Activated CD4-positive, alpha-beta T cell treated with anti-CD3 and anti-CD28 coated beads for 48 hours (primary cell): ENCODE results near the gene DPP6.

Source experiments
- DNase-seq: peaks from one replicate; pipeline ENCODE4 v3.0.0-alpha.2; 2020

DPP6 gene

DNA sequence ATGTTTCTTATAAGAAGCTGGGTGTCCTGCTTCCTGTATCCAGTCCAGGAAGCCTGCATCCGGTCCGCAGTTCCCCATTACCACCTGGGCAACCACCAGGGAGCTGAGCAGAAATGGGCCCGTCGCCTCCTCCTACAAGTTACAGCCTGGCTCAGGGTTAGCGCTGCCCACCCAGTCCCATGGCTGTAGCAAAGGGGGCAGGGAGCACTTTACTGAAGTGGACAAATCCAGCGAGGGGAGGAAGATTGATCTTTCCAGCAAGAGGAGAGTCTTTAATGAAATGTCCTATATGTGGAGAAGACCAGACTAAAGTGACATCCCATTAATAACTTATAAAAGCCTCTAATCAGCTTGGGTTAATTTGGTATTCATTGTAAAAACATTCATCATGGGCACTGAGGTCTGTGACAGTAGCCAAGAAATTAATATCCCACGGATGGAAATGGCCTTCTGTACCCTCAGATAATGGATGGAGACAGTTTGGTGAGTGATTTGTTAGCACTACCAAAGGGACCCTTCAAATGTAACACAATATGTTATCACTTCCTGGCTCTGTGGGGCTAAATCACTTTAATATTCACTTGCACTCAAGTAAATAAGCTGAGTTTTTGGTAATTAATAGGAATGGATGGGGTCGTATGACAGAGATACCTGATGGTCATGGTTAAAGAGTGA lies 627.3 kb downstream of the DPP6 start:
- no peak for DNase-seq

DNA sequence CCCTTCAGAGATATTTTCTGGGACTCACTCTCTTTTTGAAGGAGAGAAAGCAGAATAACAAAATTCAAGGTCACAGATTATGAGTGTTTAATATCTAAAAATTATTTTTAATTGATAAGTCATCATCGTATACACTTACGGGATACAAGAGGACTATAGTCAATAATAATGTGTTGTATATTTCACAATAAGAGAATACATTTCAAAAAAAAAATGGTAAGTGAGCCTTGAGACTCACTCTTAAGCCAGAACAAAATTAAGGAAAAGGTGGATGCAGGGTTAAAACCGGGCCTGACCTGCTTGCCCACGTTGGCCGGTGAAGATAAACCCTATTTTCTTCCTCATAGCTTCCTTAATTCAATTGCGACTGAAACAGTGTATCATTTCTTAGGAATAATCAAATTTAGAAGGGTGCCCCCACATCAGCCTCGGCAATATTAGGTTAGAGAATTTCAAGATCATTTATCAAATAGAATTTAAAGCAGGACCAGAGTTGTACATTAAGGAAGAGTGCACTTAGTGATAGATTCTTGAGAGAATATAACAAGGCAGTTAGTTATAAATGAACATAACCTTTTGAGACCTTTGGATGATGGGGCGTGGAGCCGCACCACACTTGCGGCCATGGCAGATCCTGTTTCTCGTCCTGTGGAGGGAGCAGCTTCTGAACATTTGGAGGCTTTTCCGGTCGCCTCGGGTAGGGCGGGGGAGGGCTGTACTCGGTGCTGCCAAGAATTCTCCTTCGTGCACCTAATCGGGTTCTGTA lies 628.9 kb downstream of the DPP6 start:
- no peak for DNase-seq

DNA sequence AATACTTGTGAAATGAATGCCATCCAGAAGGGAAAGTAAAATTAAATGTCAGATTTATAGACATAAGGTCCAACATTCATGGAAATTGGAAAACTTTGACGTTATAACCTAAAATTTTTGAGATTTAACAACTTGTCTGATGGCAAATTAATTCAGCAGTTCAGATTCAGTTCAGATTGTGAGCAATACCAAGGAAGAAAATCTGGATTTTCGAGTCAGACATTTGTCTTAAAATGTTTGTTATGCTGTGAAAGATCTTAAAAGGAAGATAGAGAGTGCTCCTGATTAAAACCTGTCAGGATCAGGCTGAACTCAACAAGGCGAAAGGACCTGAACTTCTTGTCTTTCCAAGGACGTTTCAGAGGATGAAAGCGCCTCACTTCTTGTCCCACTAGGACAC lies 629.8 kb downstream of the DPP6 start:
- no peak for DNase-seq

DNA sequence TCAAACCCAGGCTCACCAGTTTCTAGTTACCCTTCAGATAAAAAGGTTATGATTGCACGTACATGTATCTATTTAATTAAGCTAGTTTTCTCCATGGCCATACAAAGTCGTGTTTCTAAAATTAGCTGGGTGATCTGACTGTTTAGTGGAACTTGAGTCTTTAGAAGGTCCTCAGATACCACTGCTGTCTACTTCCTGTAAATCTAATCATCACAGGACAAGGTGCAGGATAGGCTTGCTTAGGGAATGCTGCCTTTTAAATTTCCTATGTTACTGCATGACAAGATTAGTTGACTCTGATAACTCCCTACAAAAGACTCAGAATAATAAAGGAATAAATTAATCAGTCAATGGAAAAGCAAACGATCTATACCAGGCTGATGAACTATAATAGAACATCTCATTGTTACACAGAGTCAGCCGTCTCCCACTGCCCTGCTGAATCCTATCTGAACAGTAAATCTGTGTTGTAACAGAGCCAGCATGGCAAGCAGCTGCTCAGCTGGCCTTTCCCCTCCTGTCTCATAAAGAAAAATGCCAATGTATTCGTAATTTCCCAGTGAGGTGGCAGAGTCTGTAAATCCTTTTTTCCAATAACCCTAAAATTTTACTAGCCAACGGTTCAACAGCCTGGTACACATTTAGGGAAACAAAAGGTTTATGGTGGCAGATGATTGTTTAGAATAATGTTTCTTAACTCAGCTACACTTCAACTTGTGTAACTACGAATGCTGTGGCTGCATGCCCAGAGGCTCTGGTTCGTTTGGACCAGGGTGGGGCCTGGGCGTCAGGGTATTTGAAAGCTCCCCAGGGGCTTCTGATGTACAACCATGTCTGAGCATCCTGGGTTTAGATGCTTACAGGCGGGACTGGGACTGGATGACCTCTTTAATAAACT lies 632.7 kb downstream of the DPP6 start:
- no peak for DNase-seq

DNA sequence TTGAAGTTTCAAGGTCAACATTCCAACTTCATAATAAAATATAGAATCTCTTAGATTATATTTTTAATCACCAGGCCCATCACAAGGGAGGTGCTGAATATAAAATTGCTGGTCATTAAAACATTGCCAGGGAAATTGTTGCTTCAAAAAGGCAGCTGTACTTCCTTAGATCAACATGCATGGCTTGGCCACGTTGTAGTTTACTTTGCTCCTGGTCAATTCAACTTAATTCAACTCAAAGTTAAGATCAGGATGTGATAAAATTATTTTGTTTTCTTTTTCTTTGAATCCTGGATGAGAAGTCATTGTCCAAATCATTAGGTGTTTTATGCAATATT lies 633.3 kb downstream of the DPP6 start:
- no peak for DNase-seq

DNA sequence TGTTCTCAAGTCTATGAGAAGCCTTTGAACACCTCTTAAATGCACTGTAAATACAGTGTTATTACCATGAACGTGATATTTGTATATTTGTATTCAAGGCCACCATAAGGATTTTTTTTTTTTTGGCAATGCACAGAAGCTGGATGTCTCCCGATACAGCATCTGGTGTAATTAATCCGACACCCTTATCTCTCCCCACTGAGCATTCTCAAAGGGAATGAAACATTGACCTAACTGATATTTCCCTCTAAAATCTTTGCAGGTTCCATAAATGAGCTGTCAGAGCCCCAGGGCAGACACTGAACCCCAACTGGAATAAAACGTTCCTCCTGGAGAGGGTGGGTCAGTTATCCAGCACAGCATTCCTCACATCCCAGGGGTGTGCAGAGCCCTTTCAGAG lies 634.1 kb downstream of the DPP6 start:
- DNase-seq: no peak

DNA sequence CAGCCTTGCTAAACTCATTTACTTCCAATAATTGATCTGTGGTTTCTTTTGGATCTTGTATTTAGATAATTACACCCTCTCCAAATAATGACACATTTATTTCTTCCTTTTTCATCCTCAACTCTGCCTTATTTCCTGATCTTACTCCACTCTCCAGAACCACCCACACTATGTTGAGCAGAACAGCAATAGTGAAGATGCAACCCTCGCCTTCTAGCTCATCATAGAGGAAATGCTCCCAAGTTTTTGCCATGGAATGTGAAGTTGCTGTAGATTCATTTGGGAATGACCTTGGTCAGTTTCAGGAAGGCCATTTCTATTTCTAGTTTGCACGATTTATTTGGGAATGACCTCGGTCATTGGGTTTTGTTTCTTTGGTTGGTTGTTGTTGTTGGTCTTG lies 636.8 kb downstream of the DPP6 start:
- no peak for DNase-seq

DNA sequence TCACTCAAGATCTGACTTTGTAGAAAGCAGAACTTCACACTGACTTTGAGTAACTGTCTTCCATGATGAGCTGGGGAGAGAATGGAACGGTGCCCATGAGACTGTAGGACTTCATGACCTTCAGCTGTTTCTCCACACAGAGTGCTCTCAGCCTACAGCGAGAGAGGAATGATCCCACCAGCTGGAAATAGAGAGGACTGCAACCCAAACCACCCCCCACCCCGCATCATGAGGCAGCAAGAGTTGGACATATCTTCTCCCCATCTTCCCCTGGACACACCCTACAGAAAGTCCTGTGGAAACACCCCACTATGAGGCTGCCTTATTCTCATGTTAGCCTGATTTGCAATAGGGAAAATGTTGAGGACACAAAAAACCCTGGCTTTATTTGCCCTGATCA lies 638.2 kb downstream of the DPP6 start:
- no peak for DNase-seq

DNA sequence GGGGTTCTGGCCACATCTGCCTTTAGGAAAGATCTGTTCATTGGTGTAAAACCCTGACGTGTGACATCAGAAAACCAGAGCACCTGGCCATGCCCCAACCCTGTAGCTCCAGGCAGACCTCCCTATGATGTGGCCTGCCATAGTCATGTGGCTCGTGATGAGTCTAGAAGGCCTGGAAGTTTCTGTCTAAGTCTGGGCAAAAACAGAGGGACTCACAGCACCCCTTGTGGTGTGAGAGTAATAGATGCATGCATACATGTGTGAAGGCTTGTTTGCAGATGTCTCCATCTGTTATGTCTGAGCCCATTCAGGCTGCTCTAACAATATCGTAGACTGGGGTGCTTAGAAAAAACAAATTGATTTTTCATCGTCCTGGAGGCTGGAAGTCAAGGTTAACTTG lies 641.5 kb downstream of the DPP6 start:
- DNase-seq: no peak

DNA sequence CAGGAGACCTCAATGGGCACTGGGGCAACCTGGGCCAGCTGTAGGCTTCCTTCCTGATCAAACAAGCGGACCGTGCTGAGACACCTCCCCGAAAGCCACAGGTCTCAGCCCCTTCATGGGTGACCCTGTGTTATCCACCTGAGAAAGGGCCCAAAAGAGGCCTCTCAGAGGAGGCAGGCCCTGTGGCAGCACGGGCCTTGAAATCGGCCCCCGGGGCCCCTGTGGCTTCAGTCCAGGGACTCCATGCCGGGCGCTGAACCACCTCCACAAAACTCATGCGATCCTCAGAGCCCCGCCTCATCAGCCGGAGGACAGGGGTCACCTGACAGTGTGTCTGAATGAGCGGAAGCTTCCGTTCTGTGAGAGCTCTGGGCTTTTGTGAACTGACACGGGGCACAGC lies 643.6 kb downstream of the DPP6 start:
- DNase-seq: no peak

DNA sequence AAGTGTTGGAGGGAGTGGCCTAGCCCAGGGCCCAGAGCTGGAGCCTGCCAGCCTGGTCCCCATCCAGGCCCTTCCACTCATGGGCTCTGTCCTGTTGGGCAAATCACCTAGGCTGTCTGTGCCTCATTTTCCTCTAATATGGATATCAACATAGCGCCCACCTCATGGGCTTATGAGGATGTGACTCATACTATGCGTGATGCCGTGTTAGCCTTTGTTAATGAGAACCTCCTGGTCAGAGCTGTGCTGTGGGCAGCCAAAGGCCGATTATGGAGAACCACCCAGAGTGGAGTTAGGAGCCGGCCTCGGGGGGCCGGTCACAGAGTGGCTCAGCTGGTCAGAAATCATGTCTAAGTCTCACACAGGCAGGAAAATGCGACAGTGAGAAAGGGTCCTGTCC lies 644.4 kb downstream of the DPP6 start:
- no peak for DNase-seq

DNA sequence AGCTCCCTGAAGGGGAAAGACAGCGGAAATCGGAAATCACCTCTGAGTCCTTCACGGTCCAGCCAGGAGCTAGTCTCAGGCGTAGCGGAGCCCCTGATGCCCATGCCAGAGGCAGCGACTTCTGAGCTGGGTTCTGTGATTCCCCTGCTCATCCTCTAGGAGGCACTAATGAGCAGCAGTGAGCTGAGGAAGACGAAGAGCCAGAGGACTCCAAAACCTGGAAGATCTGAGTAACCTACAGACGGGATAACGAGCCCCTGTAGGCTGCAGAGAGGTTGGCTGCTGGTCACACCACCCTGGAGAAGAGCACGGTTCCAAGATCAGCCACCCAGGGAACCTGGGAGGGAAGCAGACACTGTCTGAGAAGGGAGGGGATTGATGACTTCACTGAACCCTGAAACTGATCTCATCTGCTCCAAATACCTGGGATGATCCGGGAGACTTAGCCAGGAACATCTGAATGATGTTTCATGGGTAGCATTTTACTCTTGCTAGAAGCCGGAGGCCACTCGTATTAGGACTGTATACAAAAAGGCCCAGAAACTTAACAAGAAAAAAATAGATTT lies 646.6 kb downstream of the DPP6 start:
- peak; percentile 6 for DNase-seq

DNA sequence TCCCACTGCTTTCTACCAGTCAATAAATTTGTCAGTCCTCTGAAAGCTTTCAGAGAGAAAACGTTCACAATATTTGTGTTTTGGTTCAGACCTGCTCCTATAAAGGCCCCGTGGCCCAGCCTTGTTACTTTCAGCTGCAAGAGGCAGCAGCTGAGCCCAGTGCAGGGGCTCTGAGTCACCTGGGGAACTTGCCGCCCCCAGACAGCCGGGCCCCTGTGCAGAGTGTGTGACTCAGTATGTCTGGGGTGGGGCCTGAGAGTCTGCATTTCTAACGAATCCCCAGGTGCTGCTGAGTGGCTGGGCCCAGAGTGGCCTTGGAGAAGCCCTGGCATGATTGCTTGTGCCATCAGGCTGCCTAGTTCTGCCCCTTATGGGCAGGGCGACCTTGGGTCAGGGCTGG lies 647.2 kb downstream of the DPP6 start:
- peak; percentile 40 for DNase-seq

DNA sequence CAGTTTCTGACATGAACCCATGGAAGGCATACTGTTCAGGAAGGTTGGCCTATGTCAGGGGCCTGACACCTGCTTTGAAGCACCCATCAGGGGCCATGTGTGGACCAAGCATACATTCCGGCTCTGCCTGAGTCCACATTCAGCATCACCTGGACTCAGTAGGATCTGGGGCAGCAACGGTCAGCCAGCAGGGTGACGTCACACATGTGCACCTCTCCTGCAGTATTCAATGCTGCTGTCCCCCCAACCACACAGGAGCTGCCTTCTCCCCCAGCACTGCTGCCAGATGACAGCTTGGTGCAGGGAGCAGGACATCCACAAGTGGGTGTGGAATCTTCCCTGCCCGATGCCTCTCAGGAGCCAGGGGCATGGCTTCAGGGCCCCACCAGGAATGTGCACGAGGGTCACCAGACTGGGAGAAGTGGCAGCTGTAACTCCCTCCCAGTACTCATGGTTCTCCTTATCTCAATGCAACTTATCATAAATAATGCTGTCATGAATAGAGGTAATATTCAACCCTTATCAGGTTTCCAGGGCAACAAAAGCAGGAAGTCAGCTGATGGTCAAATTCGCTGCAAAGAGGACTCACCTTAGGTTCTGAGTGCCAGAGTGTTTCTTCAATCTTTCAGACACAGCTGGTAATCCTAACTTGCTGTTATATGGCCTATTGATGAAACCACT lies 657.8 kb downstream of the DPP6 start:
- no peak for DNase-seq

DNA sequence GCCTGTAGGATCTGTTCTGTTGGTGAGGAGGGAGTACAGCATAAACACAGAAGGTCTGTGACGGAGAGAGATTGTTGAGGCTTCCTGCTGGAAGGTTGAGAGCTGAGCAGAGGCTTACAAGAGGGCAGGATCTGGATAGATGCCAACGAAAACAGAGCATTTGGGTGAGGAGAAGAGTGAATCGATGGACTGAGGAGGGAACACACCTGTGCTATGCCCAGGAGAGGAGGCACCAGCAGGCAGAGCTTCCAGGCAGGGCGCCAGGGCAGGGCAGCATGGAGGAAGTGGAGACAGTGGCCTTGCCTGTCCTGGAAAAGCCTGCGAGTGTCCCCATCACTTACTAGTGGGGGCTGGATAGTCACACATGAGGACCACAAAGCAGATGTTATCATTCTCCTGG lies 667.8 kb downstream of the DPP6 start:
- no peak for DNase-seq

DNA sequence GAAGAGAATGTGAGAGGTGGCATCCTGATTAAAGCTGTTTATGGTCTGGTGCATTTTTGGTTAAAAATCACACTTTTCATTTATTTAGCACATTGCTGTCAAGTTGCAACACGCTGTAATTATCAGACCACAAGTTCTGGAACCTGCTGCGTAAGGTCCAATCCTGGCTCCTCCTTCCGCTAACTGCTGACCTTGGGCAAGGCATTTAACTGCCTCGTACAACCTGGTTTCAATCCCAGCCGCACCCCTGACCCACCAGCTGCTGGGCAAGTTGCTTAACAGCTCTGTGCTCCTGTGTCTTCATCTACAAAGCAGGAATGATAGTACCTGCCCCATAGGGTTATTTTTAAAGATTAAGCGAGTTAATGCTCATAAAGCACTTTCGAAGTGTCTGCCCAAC lies 668.9 kb downstream of the DPP6 start:
- DNase-seq: no peak

DNA sequence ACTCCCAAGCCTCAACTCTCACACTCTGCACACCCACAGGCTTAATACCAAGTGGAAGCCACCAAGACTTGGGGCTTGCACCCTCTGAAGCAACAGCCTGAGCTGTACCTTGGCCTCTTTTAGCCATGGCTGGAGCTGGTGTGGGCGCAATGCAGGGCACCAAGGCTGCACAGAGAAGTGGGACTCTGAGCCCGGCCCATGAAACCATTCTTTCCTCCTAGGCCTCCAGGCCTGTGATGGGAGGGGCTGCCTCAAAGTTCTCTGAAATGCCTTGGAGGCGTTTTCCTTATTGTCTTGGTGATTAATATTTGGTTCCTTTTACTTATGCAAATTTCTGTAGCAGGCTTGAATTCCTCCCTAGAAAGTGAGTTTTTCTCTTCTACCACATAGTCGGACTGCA lies 674.2 kb downstream of the DPP6 start:
- no peak for DNase-seq

DNA sequence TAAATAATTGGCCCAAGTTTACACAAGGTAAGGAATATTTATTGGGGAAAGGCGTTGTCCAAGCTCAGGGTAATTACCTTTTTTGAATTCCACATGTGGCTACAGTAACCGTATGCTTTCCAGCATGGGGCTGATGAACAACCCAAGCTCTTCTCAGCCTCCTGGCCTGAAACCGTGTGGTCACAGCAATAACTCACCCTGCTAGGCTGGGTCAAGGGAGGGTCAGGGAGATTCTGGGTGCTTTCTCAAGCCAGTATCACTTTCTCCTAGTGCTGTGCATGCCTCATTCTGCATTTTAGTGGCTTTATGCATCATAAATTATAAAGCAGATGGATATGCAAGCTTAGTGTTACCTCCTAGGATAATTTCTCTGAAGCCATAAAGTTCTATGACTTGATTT lies 676.9 kb downstream of the DPP6 start:
- no peak for DNase-seq

DNA sequence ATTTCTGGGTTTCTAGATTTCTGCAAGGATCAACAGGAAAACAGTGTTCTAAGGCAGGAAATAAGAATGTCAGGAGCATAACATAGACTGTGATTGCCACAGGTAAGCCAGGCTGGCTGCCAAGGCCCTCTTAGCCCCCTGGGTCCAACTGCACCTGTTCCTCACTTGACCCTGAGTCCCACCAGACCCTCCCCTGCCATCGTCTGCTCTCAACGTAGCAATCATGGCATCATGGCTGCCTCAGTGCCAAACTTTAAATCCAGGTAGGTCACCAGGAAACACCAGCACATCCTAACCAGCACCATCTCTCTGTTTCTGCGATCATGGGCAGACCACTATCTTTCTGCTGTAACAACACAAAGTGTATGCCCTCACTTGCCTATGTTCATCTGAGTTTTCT lies 683.6 kb downstream of the DPP6 start:
- DNase-seq: no peak

DNA sequence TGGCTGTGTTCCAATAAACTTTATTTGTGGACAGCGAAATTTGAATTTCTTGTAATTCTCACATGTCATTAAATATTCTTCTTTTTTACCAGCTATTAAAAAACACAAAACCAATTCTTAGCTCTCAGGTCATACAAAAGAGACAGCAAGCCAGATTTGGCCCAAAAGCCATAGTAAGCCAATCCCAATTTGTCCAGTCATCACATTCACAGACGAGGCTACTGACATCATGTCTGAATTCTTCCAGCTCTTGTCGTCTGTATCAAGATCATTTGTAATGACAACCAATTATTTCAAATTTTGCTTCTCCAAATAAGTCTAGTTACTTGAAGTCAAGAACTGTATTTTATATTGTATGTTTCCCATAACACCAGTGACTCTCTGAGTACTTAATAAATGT lies 684.2 kb downstream of the DPP6 start:
- no peak for DNase-seq

DNA sequence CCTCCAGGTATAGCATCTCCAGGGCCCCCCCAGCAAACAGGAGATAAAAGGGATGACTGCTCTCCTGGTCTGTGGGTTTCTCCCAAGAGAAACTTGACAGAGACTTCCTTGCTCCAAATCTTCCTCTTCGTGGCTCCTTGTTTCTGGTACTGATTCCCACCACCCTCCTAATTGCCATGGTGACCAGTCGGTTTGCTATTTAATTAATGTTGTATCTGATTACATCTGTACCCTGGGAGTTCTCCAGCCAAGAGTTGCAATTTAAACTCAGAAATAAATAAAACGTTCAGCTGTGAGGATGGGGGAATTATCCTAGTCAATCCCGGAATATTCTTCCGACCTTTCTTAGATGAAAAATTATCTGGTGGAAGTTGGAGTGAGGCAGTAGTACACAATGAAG lies 686.0 kb downstream of the DPP6 start:
- no peak for DNase-seq

DNA sequence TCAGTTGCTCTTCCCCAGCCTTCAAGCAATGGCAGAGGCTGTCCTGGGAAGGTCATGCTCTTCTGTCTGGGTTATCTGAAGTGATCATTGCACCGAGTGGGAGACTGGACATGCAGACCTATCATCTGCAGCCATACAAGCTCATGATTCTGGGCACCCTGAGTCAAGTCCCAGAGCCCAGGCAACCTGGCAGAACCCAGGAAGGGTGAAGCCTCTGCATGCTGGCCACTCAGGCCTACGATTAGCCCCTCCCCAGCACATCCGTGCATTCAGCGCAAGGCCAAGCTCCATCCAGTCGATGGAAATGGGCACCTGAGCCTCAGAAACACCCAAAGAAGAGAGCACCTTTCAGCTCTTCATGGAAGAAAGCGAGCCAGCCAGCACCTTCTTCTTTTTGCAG lies 688.9 kb downstream of the DPP6 start:
- DNase-seq: no peak

DNA sequence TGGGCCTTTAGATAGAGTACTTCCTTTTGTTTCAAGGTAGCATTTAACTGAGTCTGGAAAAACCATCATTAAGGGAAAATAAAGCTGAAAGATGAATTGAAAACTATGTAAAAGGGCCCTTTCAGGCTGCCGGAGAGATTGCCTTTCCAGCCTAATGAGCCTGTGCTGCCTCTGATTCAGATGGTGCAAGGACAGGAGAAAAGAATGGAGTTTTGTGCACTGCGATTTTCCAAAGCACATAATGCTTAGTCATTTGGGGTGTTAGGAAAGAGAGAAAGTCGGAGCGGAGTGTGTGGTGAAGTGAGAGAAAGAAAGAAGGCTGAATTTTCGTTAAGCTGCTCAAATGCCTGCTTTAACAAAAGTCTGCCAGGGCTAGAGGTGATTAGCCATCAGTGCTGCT lies 691.0 kb downstream of the DPP6 start:
- no peak for DNase-seq
